ENCODE results near the gene ASAP2. TPM values are rescaled to one million over a fixed set of nuclear protein-coding genes. Genes with fewer than 3 reads are reported as not detected.
"Not testable (repeated sequence)": the region's sequence is repeated elsewhere in the genome, so short reads cannot be mapped to it uniquely, and the experiment has no call there.

The ASAP2 gene
- total RNA-seq, 1 experiment from 2014 or later = 25.2 TPM

- TF ChIP-seq, protein P1, sequence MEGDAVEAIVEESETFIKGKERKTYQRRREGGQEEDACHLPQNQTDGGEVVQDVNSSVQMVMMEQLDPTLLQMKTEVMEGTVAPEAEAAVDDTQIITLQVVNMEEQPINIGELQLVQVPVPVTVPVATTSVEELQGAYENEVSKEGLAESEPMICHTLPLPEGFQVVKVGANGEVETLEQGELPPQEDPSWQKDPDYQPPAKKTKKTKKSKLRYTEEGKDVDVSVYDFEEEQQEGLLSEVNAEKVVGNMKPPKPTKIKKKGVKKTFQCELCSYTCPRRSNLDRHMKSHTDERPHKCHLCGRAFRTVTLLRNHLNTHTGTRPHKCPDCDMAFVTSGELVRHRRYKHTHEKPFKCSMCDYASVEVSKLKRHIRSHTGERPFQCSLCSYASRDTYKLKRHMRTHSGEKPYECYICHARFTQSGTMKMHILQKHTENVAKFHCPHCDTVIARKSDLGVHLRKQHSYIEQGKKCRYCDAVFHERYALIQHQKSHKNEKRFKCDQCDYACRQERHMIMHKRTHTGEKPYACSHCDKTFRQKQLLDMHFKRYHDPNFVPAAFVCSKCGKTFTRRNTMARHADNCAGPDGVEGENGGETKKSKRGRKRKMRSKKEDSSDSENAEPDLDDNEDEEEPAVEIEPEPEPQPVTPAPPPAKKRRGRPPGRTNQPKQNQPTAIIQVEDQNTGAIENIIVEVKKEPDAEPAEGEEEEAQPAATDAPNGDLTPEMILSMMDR (conservative IDR thresholded peaks at IDR 0.05; ENCODE audit: low read depth, low read length) = no peak
- TF ChIP-seq EZH2 (IDR thresholded peaks at IDR 0.05; ENCODE audit: low read length, unreplicated experiment) (no peak), EZH2phosphoT487 (IDR thresholded peaks at IDR 0.05; ENCODE audit: borderline replicate concordance, low read length) (no peak)
- ATAC-seq (no peak), DNase-seq (no peak)
- no peaks in the 10 kb centered on the region for H3K4me1 ChIP-seq (ENCODE audit: insufficient read depth, low read length)
- H3K79me2 ChIP-seq (ENCODE audit: low read length) = no peaks in the 10 kb centered on the region
- no peaks in the 10 kb centered on the region for H4K20me1 ChIP-seq (ENCODE audit: low read length)
- ChIA-PET POLR2A (ENCODE audit: unreplicated experiment) (no interaction called here), CTCF (no interaction called here)
- H3K9me2 ChIP-seq (replicated peaks; ENCODE audit: low read length) = no peaks in the 10 kb centered on the region
- no peak overlapping the region for H3K4me2 ChIP-seq (ENCODE audit: low read length)
- H3K36me3 ChIP-seq (ENCODE audit: low read depth, low read length) = peaks cover 42% of the 10 kb centered on the region
- BruUV-seq (replicated peaks) = no TSS peak
- H3K9me3 ChIP-seq (ENCODE audit: low read length) = no peaks in the 10 kb centered on the region
- no peak overlapping the region for H3K27ac ChIP-seq (ENCODE audit: low read length)
- H3K9ac ChIP-seq (ENCODE audit: low read length) = no peak overlapping the region
- intact Hi-C loops (cut with micrococcal nuclease) = no loop called here
- H3K27me3 ChIP-seq (ENCODE audit: low read length) = no peaks in the 10 kb centered on the region
- H3F3A ChIP-seq (ENCODE audit: low read length, unreplicated experiment) = no peaks in the 10 kb centered on the region
- no peak overlapping the region for H2AFZ ChIP-seq (ENCODE audit: low read length)
- no peak overlapping the region for H3K4me3 ChIP-seq (ENCODE audit: low read length)
Observed at GRCh38 chr2:9392898-9393765, 186.5 kb downstream of the ASAP2 start.

GRCh38 chr2:9394816-9395215, 188.2 kb downstream of the ASAP2 start:
- ChIA-PET CTCF (no interaction called here), POLR2A (ENCODE audit: unreplicated experiment) (no interaction called here)
- peaks cover 29% of the 10 kb centered on the region for H3K36me3 ChIP-seq (ENCODE audit: low read depth, low read length)

GRCh38 chr2:9397201-9397600, 190.6 kb downstream of the ASAP2 start:
- Histone ChIP-seq H3K27me3 (ENCODE audit: low read length) (no peaks in the 10 kb centered on the region), H3K9me2 (replicated peaks; ENCODE audit: low read length) (no peaks in the 10 kb centered on the region), H3K4me1 (ENCODE audit: insufficient read depth, low read length) (peaks cover 7% of the 10 kb centered on the region), H4K20me1 (ENCODE audit: low read length) (no peaks in the 10 kb centered on the region), H2AFZ (ENCODE audit: low read length) (no peak overlapping the region), H3K36me3 (ENCODE audit: low read depth, low read length) (peaks cover 17% of the 10 kb centered on the region), H3K4me2 (ENCODE audit: low read length) (no peak overlapping the region), H3F3A (ENCODE audit: low read length, unreplicated experiment) (no peaks in the 10 kb centered on the region), H3K9me3 (ENCODE audit: low read length) (no peaks in the 10 kb centered on the region), H3K9ac (ENCODE audit: low read length) (no peak overlapping the region), H3K4me3 (ENCODE audit: low read length) (no peak overlapping the region), H3K27ac (ENCODE audit: low read length) (no peak overlapping the region), H3K79me2 (ENCODE audit: low read length) (no peaks in the 10 kb centered on the region)
- intact Hi-C loops (cut with micrococcal nuclease) = no loop called here
- ChIA-PET POLR2A (ENCODE audit: unreplicated experiment) (no interaction called here), CTCF (no interaction called here)
- BruUV-seq (replicated peaks) = no TSS peak
- no peak for ATAC-seq
- no peak for DNase-seq
- no peak for TF ChIP-seq EZH2phosphoT487 (IDR thresholded peaks at IDR 0.05; ENCODE audit: borderline replicate concordance, low read length)
- TF ChIP-seq, protein P1 (conservative IDR thresholded peaks at IDR 0.05; ENCODE audit: low read depth, low read length) = no peak
- TF ChIP-seq EZH2 (IDR thresholded peaks at IDR 0.05; ENCODE audit: low read length, unreplicated experiment) = no peak

More at GRCh38 chr2:9394816-9395215, 188.2 kb downstream of the ASAP2 start:
- intact Hi-C loops (cut with micrococcal nuclease) = no loop called here
- H3K9me3 ChIP-seq (ENCODE audit: low read length) = no peaks in the 10 kb centered on the region
- no peaks in the 10 kb centered on the region for H4K20me1 ChIP-seq (ENCODE audit: low read length)
- no peaks in the 10 kb centered on the region for H3F3A ChIP-seq (ENCODE audit: low read length, unreplicated experiment)
- no peaks in the 10 kb centered on the region for H3K27me3 ChIP-seq (ENCODE audit: low read length)
- H3K9ac ChIP-seq (ENCODE audit: low read length) = no peak overlapping the region
- no TSS peak for BruUV-seq (replicated peaks)
- TF ChIP-seq, protein P1 (conservative IDR thresholded peaks at IDR 0.05; ENCODE audit: low read depth, low read length) = no peak
- H3K4me2 ChIP-seq (ENCODE audit: low read length) = no peak overlapping the region
- H3K27ac ChIP-seq (ENCODE audit: low read length) = no peak overlapping the region
- no peaks in the 10 kb centered on the region for H3K9me2 ChIP-seq (replicated peaks; ENCODE audit: low read length)
- no peak for ATAC-seq
- no peaks in the 10 kb centered on the region for H3K4me1 ChIP-seq (ENCODE audit: insufficient read depth, low read length)
- no peak for DNase-seq
- H3K4me3 ChIP-seq (ENCODE audit: low read length) = no peak overlapping the region
- no peaks in the 10 kb centered on the region for H3K79me2 ChIP-seq (ENCODE audit: low read length)
- no peak overlapping the region for H2AFZ ChIP-seq (ENCODE audit: low read length)

DNA sequence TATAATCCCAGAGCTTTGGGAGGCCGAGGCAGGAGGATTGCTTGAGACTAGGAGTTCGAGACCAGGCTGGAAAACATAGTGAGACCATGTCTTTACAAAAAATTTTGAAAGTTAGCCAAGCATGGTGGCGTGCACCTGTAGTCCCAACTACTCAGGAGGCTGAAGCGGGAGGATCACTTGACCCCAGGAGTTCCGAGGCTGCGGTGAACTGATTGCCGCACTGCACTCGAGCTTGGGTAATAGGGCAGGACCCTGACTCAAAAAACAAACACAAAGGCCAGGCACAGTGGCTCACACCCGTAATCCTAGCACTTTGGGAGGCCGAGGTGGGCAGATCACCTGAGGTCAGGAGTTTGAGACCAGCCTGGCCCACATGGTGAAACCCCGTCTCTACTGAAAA, 191.6 kb downstream of the ASAP2 start:
- ATAC-seq; H3K9ac ChIP-seq (ENCODE audit: low read length); H3K27me3 ChIP-seq (ENCODE audit: low read length); H3K9me2 ChIP-seq (replicated peaks; ENCODE audit: low read length); H2AFZ ChIP-seq (ENCODE audit: low read length); CTCF ChIA-PET; H3K4me1 ChIP-seq (ENCODE audit: insufficient read depth, low read length); H3K27ac ChIP-seq (ENCODE audit: low read length); H3K9me3 ChIP-seq (ENCODE audit: low read length); intact Hi-C loops (cut with micrococcal nuclease); H3K4me2 ChIP-seq (ENCODE audit: low read length); BruUV-seq (replicated peaks); H3F3A ChIP-seq (ENCODE audit: low read length, unreplicated experiment); H3K4me3 ChIP-seq (ENCODE audit: low read length); H4K20me1 ChIP-seq (ENCODE audit: low read length); POLR2A ChIA-PET (ENCODE audit: unreplicated experiment); H3K79me2 ChIP-seq (ENCODE audit: low read length); DNase-seq: not testable (repeated sequence)
- peaks cover 25% of the 10 kb centered on the region for H3K36me3 ChIP-seq (ENCODE audit: low read depth, low read length)
